Panc1 (cell line): ENCODE measurements around the gene HSPBAP1. TPM values are rescaled to one million over a fixed set of nuclear protein-coding genes. Genes with fewer than 3 reads are reported as not detected.

Experiments
- ATAC-seq: fragments of 200-7000 bp; cut with Tn5 transposase; 2 replicates; pipeline ENCODE4 v1.9.1; 2020; ENCODE audit warnings: mild to moderate bottlenecking, moderate library complexity
- BruUV-seq: library from RNA; stranded (reverse); fragments of 400-500 nt; replicated peaks from 2 replicates; lab custom pipeline; 2021; lab: Mats Ljungman, UMichigan
- CTCF ChIA-PET: fragments of 300-600 bp; sonication (Branson Sonifier 250); formaldehyde crosslinking; loops from one replicate; lab custom pipeline; 2022; ENCODE audit warnings: antibody characterized with exemption; lab: Charles Lee
- POLR2A ChIA-PET: fragments of 300-600 bp; sonication (Branson Sonifier 250); formaldehyde crosslinking; loops from one replicate; lab custom pipeline; 2022; ENCODE audit warnings: antibody characterized with exemption; lab: Charles Lee
- DNase-seq: peaks from one replicate; pipeline ENCODE4 v3.0.0-alpha.2; 2010; ENCODE audit warnings: low read depth, low spot score
- H3K27ac ChIP-seq: 2 replicates; pipeline ENCODE4 v1.5.1; 2011; ENCODE audit warnings: mild to moderate bottlenecking, low read length, inconsistent platforms
- H3K27me3 ChIP-seq: fragments of 200-500 bp; sonication (Bioruptor generic); 2 replicates; pipeline ENCODE4 v1.6.0; 2014; ENCODE audit warnings: low read length, inconsistent platforms; ENCODE audit not compliant: control insufficient read depth, insufficient read depth
- H3K36me3 ChIP-seq: fragments of 200-500 bp; sonication (Bioruptor generic); 2 replicates; pipeline ENCODE4 v1.5.1; 2014; ENCODE audit warnings: inconsistent platforms, mild to moderate bottlenecking, low read length, moderate library complexity; ENCODE audit not compliant: control insufficient read depth, insufficient read depth
- H3K4me1 ChIP-seq: 2 replicates; pipeline ENCODE4 v1.5.1; 2011; ENCODE audit warnings: inconsistent platforms, mild to moderate bottlenecking, low read length, moderate library complexity; ENCODE audit not compliant: control insufficient read depth, insufficient read depth
- H3K4me3 ChIP-seq, 2 experiments: 2 replicates each; pipeline ENCODE4 v1.5.1; 2011 to 2012; ENCODE audit warnings: low read depth in 2 of 2, low read length in 2 of 2, mild to moderate bottlenecking in 2 of 2, inconsistent platforms in 1 of 2, moderate library complexity in 1 of 2
- H3K9me3 ChIP-seq: fragments of 200-500 bp; sonication (Bioruptor generic); 2 replicates; pipeline ENCODE4 v1.5.1; 2014; ENCODE audit warnings: low read depth, mild to moderate bottlenecking, inconsistent platforms, low read length, moderate library complexity; ENCODE audit not compliant: control insufficient read depth, insufficient read depth
- CTCF ChIP-seq: fragments of 450-650 bp; IDR thresholded peaks from 2 replicates; pipeline ENCODE4 v1.5.1; 2017; ENCODE audit warnings: mild to moderate bottlenecking
- POLR2AphosphoS5 ChIP-seq: IDR thresholded peaks from 2 replicates; pipeline ENCODE4 v1.6.1; 2012; ENCODE audit warnings: mild to moderate bottlenecking, low read depth, low read length, moderate library complexity
- REST ChIP-seq, 2 experiments: IDR thresholded peaks; 2 replicates each; pipeline ENCODE4 v1.6.1; 2011 to 2012; ENCODE audit warnings: low read depth in 2 of 2, control low read depth in 1 of 2, low read length in 1 of 2, mild to moderate bottlenecking in 1 of 2, moderate library complexity in 1 of 2; ENCODE audit not compliant: insufficient read depth in 1 of 2
- SIN3A ChIP-seq: IDR thresholded peaks from 2 replicates; pipeline ENCODE4 v1.6.1; 2012; ENCODE audit warnings: low read depth, mild to moderate bottlenecking, low read length, moderate library complexity, borderline replicate concordance; ENCODE audit not compliant: insufficient read depth
- TCF7L2 ChIP-seq: IDR thresholded peaks from 2 replicates; pipeline ENCODE4 v1.6.1; 2011; ENCODE audit warnings: mild to moderate bottlenecking, low read depth, low read length, inconsistent platforms
- in situ Hi-C: cut with HindIII; loops from 2 replicates; pipeline ENCODE4 v1.10.0; 2016; ENCODE audit warnings: low sequenced_read_pairs, low pct_unique_long_range_greater_than_20kb
- intact Hi-C: fragments of 100-400 bp; cut with micrococcal nuclease; formaldehyde crosslinking; loops from one replicate; pipeline ENCODE4 v1.10.0; 2022; ENCODE audit not compliant: unreplicated experiment
- total RNA-seq: library from RNA; stranded (reverse); gene quantifications from one replicate; pipeline ENCODE4 v1.2.1, GENCODE V29; 2021; ENCODE audit not compliant: unreplicated experiment

HSPBAP1 gene
- total RNA-seq, 1 experiment from 2014 or later = 10.8 TPM

GRCh38 chr3:122728186-122728585 is 65.4 kb downstream of the HSPBAP1 start:
- H3K36me3 ChIP-seq = no peaks in the 10 kb centered on the region
- no peaks in the 10 kb centered on the region for H3K4me1 ChIP-seq
- intact Hi-C loops (no loop called here), in situ Hi-C loops (no loop called here)
- H3K27me3 ChIP-seq = no peaks in the 10 kb centered on the region
- H3K27ac ChIP-seq = no peak overlapping the region
- ChIA-PET POLR2A (no interaction called here), CTCF (no interaction called here)
- no TSS peak for BruUV-seq
- no peak for TF ChIP-seq TCF7L2
- no peak for TF ChIP-seq CTCF
- no peak for TF ChIP-seq SIN3A
- TF ChIP-seq REST (IDR thresholded peaks at IDR 0.05; ENCODE audit: insufficient read depth in 1 of 2, low read depth in 2 of 2, low read length in 1 of 2) = no peak
- no peak for TF ChIP-seq POLR2AphosphoS5
- no peak overlapping the region for H3K4me3 ChIP-seq
- ATAC-seq = no peak
- no peaks in the 10 kb centered on the region for H3K9me3 ChIP-seq
- no peak for DNase-seq

GRCh38 chr3:122727766-122728165 is 65.9 kb downstream of the HSPBAP1 start:
- ATAC-seq (no peak), DNase-seq (no peak)
- Histone ChIP-seq H3K36me3 (no peaks in the 10 kb centered on the region), H3K4me3 (no peak overlapping the region), H3K4me1 (no peaks in the 10 kb centered on the region), H3K27ac (no peak overlapping the region), H3K9me3 (no peaks in the 10 kb centered on the region), H3K27me3 (no peaks in the 10 kb centered on the region)
- TF ChIP-seq REST (IDR thresholded peaks at IDR 0.05; ENCODE audit: insufficient read depth in 1 of 2, low read depth in 2 of 2, low read length in 1 of 2) (no peak), SIN3A (no peak), CTCF (no peak), POLR2AphosphoS5 (no peak), TCF7L2 (no peak)
- in situ Hi-C loops = no loop called here
- POLR2A ChIA-PET = no interaction called here
- BruUV-seq = no TSS peak
- CTCF ChIA-PET = no interaction called here
- intact Hi-C loops = no loop called here
